Measurements from ENCODE around the gene TET1. TPM values are rescaled to one million over a fixed set of nuclear protein-coding genes. Genes with fewer than 3 reads are reported as not detected.
"Not testable (repeated sequence)": the region's sequence is repeated elsewhere in the genome, so short reads cannot be mapped to it uniquely, and the experiment has no call there.

Gene TET1
- total RNA-seq, 1 donor from 2014 or later = 1.2 TPM

DNA sequence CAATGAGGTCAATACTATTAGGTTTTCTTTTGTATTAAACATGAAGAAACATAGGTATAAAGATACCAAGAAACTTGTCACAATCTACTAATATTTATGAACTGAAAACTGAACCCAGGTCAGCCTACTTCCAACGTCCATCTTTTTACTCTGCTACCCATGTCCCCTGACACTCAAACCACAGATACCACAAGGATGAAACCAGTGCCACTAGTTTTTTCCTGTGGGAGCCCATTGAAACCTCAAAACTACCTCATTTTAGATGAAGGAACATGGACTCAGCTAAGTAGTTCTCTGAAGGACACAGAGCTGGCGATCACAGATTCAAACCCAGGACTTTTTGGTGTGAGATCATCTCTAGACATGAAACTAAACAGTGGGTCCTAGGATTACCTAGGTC, 6.8 kb downstream of the TET1 start:
- TF ChIP-seq, protein P1, sequence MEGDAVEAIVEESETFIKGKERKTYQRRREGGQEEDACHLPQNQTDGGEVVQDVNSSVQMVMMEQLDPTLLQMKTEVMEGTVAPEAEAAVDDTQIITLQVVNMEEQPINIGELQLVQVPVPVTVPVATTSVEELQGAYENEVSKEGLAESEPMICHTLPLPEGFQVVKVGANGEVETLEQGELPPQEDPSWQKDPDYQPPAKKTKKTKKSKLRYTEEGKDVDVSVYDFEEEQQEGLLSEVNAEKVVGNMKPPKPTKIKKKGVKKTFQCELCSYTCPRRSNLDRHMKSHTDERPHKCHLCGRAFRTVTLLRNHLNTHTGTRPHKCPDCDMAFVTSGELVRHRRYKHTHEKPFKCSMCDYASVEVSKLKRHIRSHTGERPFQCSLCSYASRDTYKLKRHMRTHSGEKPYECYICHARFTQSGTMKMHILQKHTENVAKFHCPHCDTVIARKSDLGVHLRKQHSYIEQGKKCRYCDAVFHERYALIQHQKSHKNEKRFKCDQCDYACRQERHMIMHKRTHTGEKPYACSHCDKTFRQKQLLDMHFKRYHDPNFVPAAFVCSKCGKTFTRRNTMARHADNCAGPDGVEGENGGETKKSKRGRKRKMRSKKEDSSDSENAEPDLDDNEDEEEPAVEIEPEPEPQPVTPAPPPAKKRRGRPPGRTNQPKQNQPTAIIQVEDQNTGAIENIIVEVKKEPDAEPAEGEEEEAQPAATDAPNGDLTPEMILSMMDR (IDR thresholded peaks at IDR 0.05; ENCODE audit: insufficient read depth, low read length, poor library complexity, severe bottlenecking) = no peak
- H3K36me3 ChIP-seq (ENCODE audit: control insufficient read depth, insufficient read depth, low read length) = no peaks in the 10 kb centered on the region
- no peak overlapping the region for H3K4me3 ChIP-seq (ENCODE audit: low read depth, low read length)
- DNase-seq (ENCODE audit: low read depth) = no peak
- H3K27me3 ChIP-seq (ENCODE audit: control insufficient read depth, insufficient read depth, low read length) = no peaks in the 10 kb centered on the region

DNA sequence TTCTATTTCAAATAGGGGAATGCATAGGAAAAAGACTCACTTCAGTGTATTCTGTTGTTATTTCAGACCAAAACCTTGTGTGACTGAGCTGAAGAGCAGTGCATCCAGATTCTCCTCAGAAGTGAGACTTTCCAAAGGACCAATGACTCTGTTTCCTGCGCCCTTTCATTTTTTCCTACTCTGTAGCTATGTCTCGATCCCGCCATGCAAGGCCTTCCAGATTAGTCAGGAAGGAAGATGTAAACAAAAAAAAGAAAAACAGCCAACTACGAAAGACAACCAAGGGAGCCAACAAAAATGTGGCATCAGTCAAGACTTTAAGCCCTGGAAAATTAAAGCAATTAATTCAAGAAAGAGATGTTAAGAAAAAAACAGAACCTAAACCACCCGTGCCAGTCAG, 12.0 kb downstream of the TET1 start:
- TF ChIP-seq, protein P1 (IDR thresholded peaks at IDR 0.05; ENCODE audit: insufficient read depth, low read length, poor library complexity, severe bottlenecking) = no peak
- Histone ChIP-seq H3K4me3 (ENCODE audit: low read depth, low read length) (no peak overlapping the region), H3K27me3 (ENCODE audit: control insufficient read depth, insufficient read depth, low read length) (no peaks in the 10 kb centered on the region), H3K36me3 (ENCODE audit: control insufficient read depth, insufficient read depth, low read length) (no peaks in the 10 kb centered on the region)
- no peak for DNase-seq (ENCODE audit: low read depth)

DNA sequence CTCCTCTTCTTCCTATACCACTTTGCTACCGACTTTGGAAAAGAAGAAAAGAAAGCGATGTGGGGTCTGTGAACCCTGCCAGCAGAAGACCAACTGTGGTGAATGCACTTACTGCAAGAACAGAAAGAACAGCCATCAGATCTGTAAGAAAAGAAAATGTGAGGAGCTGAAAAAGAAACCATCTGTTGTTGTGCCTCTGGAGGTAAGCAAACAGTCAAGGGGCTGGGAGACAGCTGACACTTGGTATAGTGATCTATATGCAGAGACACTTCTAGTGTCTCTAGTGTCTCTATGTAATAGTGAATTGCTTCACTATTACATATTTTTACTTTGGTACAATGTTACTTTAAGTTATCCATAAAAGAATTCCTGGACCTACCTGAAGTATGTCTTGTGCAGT, 13.9 kb downstream of the TET1 start:
- no peaks in the 10 kb centered on the region for H3K27me3 ChIP-seq (ENCODE audit: control insufficient read depth, insufficient read depth, low read length)
- no peak overlapping the region for H3K4me3 ChIP-seq (ENCODE audit: low read depth, low read length)
- no peaks in the 10 kb centered on the region for H3K36me3 ChIP-seq (ENCODE audit: control insufficient read depth, insufficient read depth, low read length)
- TF ChIP-seq, protein P1 (IDR thresholded peaks at IDR 0.05; ENCODE audit: insufficient read depth, low read length, poor library complexity, severe bottlenecking) = no peak
- no peak for DNase-seq (ENCODE audit: low read depth)

DNA sequence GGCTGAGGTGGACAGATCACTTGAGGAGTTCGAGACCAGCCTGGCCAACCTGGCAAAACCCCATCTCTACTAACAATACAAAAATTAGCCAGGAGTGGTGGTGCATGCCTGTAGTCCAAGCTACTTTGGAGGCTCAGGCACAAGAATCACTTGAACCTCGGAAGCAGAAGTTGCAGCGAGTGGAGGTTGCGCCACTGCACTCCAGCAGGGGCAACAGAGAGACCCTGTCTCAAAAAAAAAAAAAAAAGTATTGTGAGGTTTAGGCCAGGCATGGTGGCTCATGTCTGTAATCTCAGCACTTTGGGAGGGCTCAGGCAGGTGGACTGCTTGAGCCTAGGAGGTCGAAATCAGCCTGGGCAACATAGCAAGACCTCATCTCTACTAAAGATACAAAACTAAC, 16.0 kb downstream of the TET1 start:
- Histone ChIP-seq H3K4me3 (ENCODE audit: low read depth, low read length) (no peak overlapping the region), H3K27me3 (ENCODE audit: control insufficient read depth, insufficient read depth, low read length) (no peaks in the 10 kb centered on the region), H3K36me3 (ENCODE audit: control insufficient read depth, insufficient read depth, low read length) (no peaks in the 10 kb centered on the region)
- TF ChIP-seq, protein P1 (IDR thresholded peaks at IDR 0.05; ENCODE audit: insufficient read depth, low read length, poor library complexity, severe bottlenecking) = no peak
- DNase-seq (ENCODE audit: low read depth) = no peak

DNA sequence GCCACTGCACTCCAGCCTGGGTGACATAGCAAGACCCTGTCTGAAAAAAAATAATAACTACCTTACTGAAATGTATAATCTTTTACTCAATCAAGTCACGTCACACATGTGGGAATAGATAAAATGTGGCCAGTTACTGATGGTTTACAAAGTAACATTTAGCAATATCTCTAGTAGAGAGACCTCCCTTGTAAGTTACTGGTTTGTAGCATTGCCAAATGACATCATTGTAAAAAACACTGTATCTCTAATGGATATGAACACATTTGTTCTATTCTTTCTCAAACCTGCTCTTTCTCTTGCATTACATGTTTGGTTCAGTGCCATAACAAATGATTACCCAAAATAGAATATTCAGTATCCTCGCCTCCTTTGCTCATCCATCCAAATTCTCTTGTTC, 18.8 kb downstream of the TET1 start:
- TF ChIP-seq, protein P1 (IDR thresholded peaks at IDR 0.05; ENCODE audit: insufficient read depth, low read length, poor library complexity, severe bottlenecking) = no peak
- Histone ChIP-seq H3K36me3 (ENCODE audit: control insufficient read depth, insufficient read depth, low read length) (no peaks in the 10 kb centered on the region), H3K27me3 (ENCODE audit: control insufficient read depth, insufficient read depth, low read length) (no peaks in the 10 kb centered on the region), H3K4me3 (ENCODE audit: low read depth, low read length) (no peak overlapping the region)
- DNase-seq (ENCODE audit: low read depth) = no peak

DNA sequence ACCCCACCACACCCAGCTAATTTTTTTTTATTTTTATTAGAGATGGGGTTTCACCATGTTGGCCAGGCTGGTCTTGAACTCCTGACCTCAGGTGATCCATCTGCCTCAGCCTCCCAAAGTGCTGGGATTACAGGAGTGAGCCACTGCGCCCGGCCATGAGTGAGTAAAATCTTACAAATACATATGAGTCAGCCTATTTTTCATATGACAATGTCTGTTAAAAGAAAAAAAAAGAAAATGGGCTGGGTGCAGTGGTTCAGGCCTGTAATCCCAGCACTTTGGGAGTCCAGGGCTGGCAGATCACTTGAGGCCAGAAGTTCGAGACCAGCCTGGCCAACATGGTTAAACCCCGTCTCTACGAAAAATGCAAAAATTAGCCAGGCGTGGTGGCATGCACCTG, 24.1 kb downstream of the TET1 start:
- not testable (repeated sequence) for DNase-seq (ENCODE audit: low read depth)

More for the DNA sequence above, 24.1 kb downstream of the TET1 start:
- H3K4me3 ChIP-seq (ENCODE audit: low read depth, low read length); H3K36me3 ChIP-seq (ENCODE audit: control insufficient read depth, insufficient read depth, low read length); H3K27me3 ChIP-seq (ENCODE audit: control insufficient read depth, insufficient read depth, low read length): not testable (repeated sequence)

All from kidney epithelial cell (primary cell).